22Rv1 (cell line): ENCODE data around the gene NLRP14.

Source experiments
- H3K27ac ChIP-seq: fragments of 450-650 bp; 2 replicates; pipeline ENCODE4 v1.5.1; 2017
- ZFX ChIP-seq: fragments of 450-650 bp; IDR thresholded peaks from 2 replicates; pipeline ENCODE4 v1.6.1; 2017; ENCODE audit warnings: antibody characterized with exemption, borderline replicate concordance
- TF ChIP-seq, protein P1 (sequence below): fragments of 450-650 bp; IDR thresholded peaks from 2 replicates; pipeline ENCODE4 v1.5.1; 2017; ENCODE audit warnings: mild to moderate bottlenecking

Gene NLRP14

DNA sequence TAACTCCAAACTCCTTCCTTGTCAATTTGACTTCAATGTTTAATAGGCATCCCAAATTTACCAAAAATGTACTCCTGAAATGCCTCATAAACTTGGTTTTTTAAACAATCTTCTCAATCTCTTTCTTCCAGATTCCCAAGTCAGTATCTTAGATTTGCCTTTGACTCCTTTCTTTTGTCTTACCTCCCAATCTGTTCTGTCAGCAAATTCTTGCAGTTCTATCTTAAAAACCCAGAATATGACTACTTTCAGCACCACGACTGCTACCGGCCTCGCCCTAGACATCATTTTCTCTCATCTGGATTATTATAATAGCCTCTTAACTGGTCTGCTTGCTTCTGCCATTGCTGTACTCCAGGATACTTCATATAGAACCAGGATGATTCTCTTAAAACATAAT, 7.9 kb downstream of the NLRP14 start:
- TF ChIP-seq ZFX: no peak
- TF ChIP-seq, protein P1, sequence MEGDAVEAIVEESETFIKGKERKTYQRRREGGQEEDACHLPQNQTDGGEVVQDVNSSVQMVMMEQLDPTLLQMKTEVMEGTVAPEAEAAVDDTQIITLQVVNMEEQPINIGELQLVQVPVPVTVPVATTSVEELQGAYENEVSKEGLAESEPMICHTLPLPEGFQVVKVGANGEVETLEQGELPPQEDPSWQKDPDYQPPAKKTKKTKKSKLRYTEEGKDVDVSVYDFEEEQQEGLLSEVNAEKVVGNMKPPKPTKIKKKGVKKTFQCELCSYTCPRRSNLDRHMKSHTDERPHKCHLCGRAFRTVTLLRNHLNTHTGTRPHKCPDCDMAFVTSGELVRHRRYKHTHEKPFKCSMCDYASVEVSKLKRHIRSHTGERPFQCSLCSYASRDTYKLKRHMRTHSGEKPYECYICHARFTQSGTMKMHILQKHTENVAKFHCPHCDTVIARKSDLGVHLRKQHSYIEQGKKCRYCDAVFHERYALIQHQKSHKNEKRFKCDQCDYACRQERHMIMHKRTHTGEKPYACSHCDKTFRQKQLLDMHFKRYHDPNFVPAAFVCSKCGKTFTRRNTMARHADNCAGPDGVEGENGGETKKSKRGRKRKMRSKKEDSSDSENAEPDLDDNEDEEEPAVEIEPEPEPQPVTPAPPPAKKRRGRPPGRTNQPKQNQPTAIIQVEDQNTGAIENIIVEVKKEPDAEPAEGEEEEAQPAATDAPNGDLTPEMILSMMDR: no peak
- no peak overlapping the region for H3K27ac ChIP-seq

DNA sequence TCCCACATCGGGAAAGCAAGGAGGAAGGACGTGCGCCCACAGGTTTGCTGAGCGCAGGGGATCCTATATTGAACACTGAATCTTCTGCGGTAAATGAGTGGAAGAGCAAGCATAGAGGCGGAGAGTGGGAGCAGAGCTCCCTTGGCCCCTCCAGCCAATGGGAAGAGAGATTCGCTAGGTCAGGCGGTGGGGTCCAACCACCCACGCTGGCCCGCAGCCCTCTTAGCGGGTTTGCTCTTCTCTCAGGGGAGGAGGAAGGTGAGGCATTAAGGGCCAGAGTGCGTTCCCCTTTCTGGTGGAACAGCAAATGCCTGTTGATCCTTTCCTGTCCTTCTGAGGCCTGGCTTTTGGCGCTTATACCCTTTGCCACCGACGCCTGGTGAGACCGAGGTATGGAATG, 10.6 kb downstream of the NLRP14 start:
- TF ChIP-seq, protein P1: no peak
- TF ChIP-seq ZFX: no peak
- H3K27ac ChIP-seq: no peak overlapping the region

DNA sequence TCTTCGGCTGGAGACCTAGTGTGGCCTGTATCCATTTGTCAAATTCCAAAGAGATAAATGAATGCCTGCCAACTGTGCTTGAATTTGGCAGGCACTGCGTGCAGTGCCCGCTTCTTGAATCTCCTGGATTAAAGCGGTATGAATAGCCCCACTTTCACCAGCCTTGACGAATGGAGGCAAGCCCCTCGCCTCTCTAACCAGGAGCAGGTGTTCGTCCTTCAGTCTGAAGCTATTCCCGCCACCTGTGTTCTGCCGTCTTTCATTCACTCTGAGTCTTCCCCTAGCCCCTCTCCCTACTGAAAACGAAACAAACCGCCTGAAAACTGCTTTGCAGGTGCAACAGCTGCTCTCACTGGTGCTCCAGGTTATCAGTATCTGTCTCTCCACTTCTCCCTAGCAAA, 11.2 kb downstream of the NLRP14 start:
- no peak overlapping the region for H3K27ac ChIP-seq
- TF ChIP-seq, protein P1: no peak
- TF ChIP-seq ZFX: no peak

DNA sequence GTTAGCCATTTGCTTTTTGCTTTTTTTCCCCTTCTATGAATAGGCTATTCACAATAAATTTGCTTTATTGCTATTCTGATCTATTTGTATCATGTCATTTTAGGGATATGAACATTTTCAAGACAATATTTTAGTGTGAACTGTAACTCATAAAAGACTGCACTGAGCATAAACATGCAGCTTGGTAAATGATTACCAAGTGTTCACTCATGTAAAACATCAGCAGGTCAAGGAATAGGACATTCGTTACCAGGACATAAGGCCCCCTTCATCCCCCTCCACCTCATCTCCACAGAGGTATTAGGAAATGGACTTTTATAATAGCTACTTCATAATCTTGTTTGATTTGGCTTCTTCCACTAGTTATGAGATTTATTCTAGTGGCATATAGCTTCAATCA, 12.4 kb downstream of the NLRP14 start:
- no peak overlapping the region for H3K27ac ChIP-seq
- TF ChIP-seq, protein P1: no peak
- no peak for TF ChIP-seq ZFX

DNA sequence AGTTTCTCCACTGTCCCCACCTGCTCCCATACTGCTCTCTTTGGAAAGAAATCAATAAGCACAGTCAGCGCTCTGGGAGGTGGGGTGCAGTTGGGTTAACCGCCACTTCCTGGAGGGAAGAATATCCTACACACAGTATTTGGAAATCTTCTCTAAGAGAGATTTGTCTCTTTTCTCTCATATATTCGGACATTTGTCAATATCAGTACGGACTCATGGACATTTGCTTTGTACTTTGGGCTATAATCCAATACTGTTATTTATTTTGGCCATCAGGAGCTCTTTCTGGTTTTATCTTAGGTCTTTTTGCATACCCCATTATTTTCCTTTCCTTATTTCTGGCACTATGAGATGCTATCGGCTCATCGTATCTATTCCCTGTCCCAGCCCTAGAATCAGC, 13.7 kb downstream of the NLRP14 start:
- no peak for TF ChIP-seq ZFX
- TF ChIP-seq, protein P1: no peak
- no peak overlapping the region for H3K27ac ChIP-seq

DNA sequence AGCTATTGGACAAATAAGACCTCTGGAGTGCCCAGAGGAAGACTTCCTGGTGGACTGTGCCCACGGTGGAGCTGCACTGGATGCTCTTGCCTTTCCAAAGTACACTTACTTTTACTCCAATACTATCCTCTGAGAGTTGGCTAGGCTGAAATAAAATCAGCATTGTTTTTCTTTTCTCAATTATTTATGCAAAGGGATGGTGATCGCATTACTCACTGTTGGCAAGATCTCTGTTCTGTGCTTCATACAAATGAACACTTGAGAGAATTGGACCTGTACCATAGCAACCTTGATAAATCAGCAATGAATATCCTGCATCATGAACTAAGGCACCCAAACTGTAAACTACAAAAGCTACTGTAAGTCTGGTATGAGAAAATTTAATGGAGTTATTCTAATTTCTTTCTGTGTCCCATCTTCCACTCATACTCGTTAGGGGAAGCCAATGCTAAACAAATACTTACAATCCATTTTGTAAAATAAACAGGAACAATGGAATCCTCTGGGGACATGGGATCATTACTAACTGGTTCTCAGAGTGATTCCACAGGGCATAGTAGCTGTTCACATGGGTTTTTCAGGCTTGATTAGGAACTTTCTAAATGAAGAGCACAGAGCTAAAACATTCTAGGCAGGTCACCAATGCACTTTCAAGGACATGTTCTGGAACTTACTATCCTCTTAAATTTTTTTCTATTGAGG, 26.3 kb downstream of the NLRP14 start:
- no peak for TF ChIP-seq ZFX
- TF ChIP-seq, protein P1: no peak
- no peak overlapping the region for H3K27ac ChIP-seq

DNA sequence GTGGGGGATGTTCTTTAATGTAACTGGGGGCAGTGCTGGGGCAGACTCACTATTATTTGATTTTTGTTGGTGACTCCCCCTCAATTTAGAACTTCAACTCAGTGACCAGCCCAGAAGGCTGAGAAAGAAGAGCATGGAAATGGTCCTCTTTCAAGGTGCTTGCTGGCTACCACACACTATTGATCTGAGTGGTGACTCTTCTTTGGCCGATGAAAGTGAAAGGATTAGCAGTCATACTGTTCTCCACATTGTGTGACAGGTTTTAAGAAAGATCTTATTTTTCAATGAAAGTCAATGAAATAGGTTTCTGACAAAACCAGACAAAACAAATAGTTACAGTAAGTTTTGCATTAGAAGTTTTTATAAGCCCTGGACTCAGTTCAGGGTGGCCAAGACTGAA, 29.9 kb downstream of the NLRP14 start:
- TF ChIP-seq, protein P1: no peak
- TF ChIP-seq ZFX: no peak
- no peak overlapping the region for H3K27ac ChIP-seq
